ENCODE measurements around the gene ZNF593OS. TPM values are rescaled to one million over a fixed set of nuclear protein-coding genes. Genes with fewer than 3 reads are reported as not detected.
A peak's percentile ranks its signal among the peaks of the same experiment; 100 is the strongest.

The ZNF593OS gene
- total and polyA plus RNA-seq, 5 donors = 0.18 TPM; not detected in 4

DNA sequence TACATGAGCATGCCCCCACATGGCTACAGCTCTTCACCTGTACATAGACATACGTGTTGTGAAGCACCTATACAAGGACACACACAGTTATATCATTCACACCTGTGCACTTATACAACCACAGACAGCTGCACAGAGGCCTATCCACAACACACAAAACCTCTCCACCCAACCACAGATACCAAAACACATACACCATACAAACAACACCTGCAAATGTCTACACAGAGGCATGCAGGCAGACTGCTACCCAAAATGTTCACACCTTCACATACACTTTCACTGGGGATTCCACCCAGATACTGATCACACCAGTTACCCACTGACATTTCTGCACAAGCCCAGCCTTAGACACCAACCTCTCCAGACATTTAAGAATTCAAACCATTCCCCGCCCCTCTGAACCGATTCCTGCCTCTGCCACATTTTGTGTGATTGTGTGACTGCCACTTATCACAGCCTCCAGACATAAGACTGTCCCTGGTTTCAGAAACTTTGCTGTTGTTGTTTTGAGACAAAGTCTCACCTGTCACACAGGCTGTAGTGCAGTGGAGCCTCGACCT lies 4.8 kb downstream of the ZNF593OS start:
- Histone ChIP-seq H3K9me3 (ENCODE audit: control insufficient read depth, low read length) (no peaks in the 10 kb centered on the region), H3K27ac (ENCODE audit: low read length) (no peak overlapping the region), H3K4me3 (ENCODE audit: low read length) (no peak overlapping the region), H3K27me3 (ENCODE audit: control insufficient read depth, insufficient read depth) (no peaks in the 10 kb centered on the region), H3K4me1 (ENCODE audit: control insufficient read depth, insufficient read depth, low read length) (peaks cover 2% of the 10 kb centered on the region)
- 85% methylated on average over 4 of the region's 4 CpGs for WGBS
- intact Hi-C loops (cut with DNase I) = loop anchor here in 2 of 4 donors (10.0 kb wide), 2 partner anchors 68 to 158 kb away; partner anchors contain the start of gene CEP85 (in 1 of the 2)
- ATAC-seq = no peak
- DNase-seq = no peak

- Histone ChIP-seq H3K27me3 (ENCODE audit: control insufficient read depth, insufficient read depth) (no peaks in the 10 kb centered on the region), H3K9me3 (ENCODE audit: control insufficient read depth, low read length) (no peaks in the 10 kb centered on the region), H3K4me3 (ENCODE audit: low read length) (no peak overlapping the region), H3K27ac (ENCODE audit: low read length) (peak overlapping the region; percentile 6), H3K4me1 (ENCODE audit: control insufficient read depth, insufficient read depth, low read length) (no peaks in the 10 kb centered on the region)
- no peak for ATAC-seq
- DNase-seq = peak in 1 of 3 donors; percentile 11
- intact Hi-C loops (cut with DNase I) = loop anchor here in 3 of 4 donors (5.0 to 10.0 kb wide), 3 partner anchors 53 to 160 kb away; partner anchors contain the start of genes PDIK1L (in 2 of the 3) and CEP85 (in 1 of the 3)
- 67% methylated on average over 19 of the region's 19 CpGs for WGBS
Observed at GRCh38 chr1:26164861-26165842, 6.5 kb downstream of the ZNF593OS start.

DNA sequence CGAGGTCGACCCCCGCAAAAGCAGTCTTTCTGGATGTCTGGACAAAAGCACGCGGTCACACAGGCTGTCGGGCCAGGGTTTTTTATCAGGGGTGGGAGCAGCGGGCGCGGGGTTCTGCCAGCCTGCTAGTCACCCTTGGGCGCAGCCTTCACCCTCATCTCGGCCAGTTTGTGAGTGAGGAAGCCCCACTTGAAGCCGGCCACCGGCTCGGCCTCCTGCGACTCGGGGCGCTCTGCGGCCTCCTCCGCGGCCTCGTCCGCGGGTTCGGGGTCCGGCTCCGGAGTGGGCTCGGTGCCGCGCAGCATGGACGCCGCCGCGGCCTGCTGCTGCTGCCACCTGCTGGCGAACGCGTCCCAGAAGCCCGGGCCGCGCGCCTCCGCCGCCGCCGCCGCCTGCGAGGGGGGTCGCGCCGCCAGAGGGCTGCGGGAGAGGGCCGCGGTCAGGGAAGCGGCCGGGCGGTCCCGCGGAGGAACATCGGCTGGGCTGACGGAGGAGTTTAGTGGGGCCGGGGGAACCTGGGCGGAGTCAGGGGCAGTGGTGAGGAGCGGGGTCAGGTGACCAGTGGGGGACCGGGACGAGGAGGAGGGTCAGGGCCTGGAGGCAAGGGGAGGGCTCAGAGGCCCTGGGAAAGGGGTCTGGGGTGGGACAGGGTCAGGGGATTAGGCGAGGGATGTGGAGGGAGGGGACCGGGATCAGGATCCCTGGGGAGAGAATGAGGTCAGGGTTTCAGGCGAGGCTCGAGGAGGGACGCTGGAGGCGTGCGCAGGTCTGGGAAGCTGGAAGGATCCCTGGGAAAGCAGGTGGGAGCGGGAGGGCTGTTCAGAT lies 7.4 kb downstream of the ZNF593OS start:
- H3K9me3 ChIP-seq (ENCODE audit: control insufficient read depth, low read length) = no peaks in the 10 kb centered on the region
- peak; percentile 42 to 85 (median 81) for DNase-seq
- intact Hi-C loops (cut with DNase I) = loop anchor here in 3 of 4 donors (5.0 to 10.0 kb wide), 3 partner anchors 52 to 161 kb away; partner anchors contain the start of genes PDIK1L (in 2 of the 3) and CEP85 (in 1 of the 3)
- peak overlapping the region; percentile 15 for H3K4me3 ChIP-seq (ENCODE audit: low read length)
- ATAC-seq = peak; percentile 14 to 34
- peaks cover 3% of the 10 kb centered on the region for H3K4me1 ChIP-seq (ENCODE audit: control insufficient read depth, insufficient read depth, low read length)
- no peaks in the 10 kb centered on the region for H3K27me3 ChIP-seq (ENCODE audit: control insufficient read depth, insufficient read depth)
- 11% methylated on average over 72 of the region's 72 CpGs for WGBS
- peak overlapping the region; percentile 14 for H3K27ac ChIP-seq (ENCODE audit: low read length)

DNA sequence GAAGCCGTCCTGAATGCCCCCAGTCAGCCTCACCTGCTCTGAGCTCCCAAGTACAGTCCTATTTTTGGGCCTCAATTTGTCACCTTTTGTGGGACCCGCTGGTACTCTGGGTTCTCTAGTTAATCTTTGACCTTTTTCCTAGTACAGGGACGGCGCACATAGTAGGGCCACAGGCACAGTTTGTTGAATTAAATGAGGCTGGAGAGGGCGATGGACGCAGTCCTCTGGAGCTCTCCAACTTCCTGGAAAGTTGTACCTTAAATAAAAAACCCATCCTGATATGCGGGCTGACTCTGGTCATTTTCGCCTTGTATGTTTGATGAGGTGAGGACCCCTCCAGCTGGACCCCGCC lies 8.0 kb downstream of the ZNF593OS start:
- DNase-seq (no peak), ATAC-seq (no peak)
- H3K4me3 ChIP-seq (ENCODE audit: low read length) = no peak overlapping the region
- 70% methylated on average over 9 of the region's 9 CpGs for WGBS
- intact Hi-C loops (cut with DNase I) = loop anchor here in 3 of 4 donors (5.0 to 10.0 kb wide), 3 partner anchors 51 to 161 kb away; partner anchors contain the start of genes PDIK1L (in 2 of the 3) and CEP85 (in 1 of the 3)
- no peak overlapping the region for H3K27ac ChIP-seq (ENCODE audit: low read length)
- H3K27me3 ChIP-seq (ENCODE audit: control insufficient read depth, insufficient read depth) = no peaks in the 10 kb centered on the region
- H3K4me1 ChIP-seq (ENCODE audit: control insufficient read depth, insufficient read depth, low read length) = peaks cover 5% of the 10 kb centered on the region
- no peaks in the 10 kb centered on the region for H3K9me3 ChIP-seq (ENCODE audit: control insufficient read depth, low read length)

GRCh38 chr1:26162220-26162709 lies 9.4 kb downstream of the ZNF593OS start:
- peak in 1 of 3 donors; percentile 15 for DNase-seq
- H3K4me1 ChIP-seq (ENCODE audit: control insufficient read depth, insufficient read depth, low read length) = peaks cover 11% of the 10 kb centered on the region
- H3K27ac ChIP-seq (ENCODE audit: low read length) = peak overlapping the region; percentile 16
- H3K27me3 ChIP-seq (ENCODE audit: control insufficient read depth, insufficient read depth) = no peaks in the 10 kb centered on the region
- no peaks in the 10 kb centered on the region for H3K9me3 ChIP-seq (ENCODE audit: control insufficient read depth, low read length)
- intact Hi-C loops (cut with DNase I) = loop anchor here in 3 of 4 donors (5.0 to 10.0 kb wide), 3 partner anchors 50 to 163 kb away; partner anchors contain the start of genes PDIK1L (in 2 of the 3) and CEP85 (in 1 of the 3)
- peak overlapping the region; percentile 32 for H3K4me3 ChIP-seq (ENCODE audit: low read length)
- WGBS = 38% methylated on average over 21 of the region's 21 CpGs
- ATAC-seq = no peak

- WGBS = 1% methylated on average over 98 of the region's 98 CpGs
- ATAC-seq (peak; percentile 52 to 54), DNase-seq (peak; percentile 69 to 89 (median 89))
- peaks cover 11% of the 10 kb centered on the region for H3K4me1 ChIP-seq (ENCODE audit: control insufficient read depth, insufficient read depth, low read length)
- H3K9me3 ChIP-seq (ENCODE audit: control insufficient read depth, low read length) = no peaks in the 10 kb centered on the region
- intact Hi-C loops (cut with DNase I) = loop anchor here in 3 of 4 donors (5.0 to 10.0 kb wide), 3 partner anchors 49 to 163 kb away; partner anchors contain the start of genes PDIK1L (in 2 of the 3) and CEP85 (in 1 of the 3)
- H3K27ac ChIP-seq (ENCODE audit: low read length) = peak overlapping the region; percentile 54
- H3K27me3 ChIP-seq (ENCODE audit: control insufficient read depth, insufficient read depth) = no peaks in the 10 kb centered on the region
- peak overlapping the region; percentile 32 for H3K4me3 ChIP-seq (ENCODE audit: low read length)
Observed at GRCh38 chr1:26161415-26162219, 10.0 kb downstream of the ZNF593OS start.

- Histone ChIP-seq H3K27me3 (ENCODE audit: control insufficient read depth, insufficient read depth) (no peaks in the 10 kb centered on the region), H3K27ac (ENCODE audit: low read length) (peak overlapping the region; percentile 54), H3K4me3 (ENCODE audit: low read length) (peak overlapping the region; percentile 32), H3K4me1 (ENCODE audit: control insufficient read depth, insufficient read depth, low read length) (peaks cover 11% of the 10 kb centered on the region), H3K9me3 (ENCODE audit: control insufficient read depth, low read length) (no peaks in the 10 kb centered on the region)
- 32% methylated on average over 18 of the region's 18 CpGs for WGBS
- peak; percentile 26 to 69 (median 67) for DNase-seq
- intact Hi-C loops (cut with DNase I) = loop anchor here in 3 of 4 donors (5.0 to 10.0 kb wide), 3 partner anchors 48 to 164 kb away; partner anchors contain the start of genes PDIK1L (in 2 of the 3) and CEP85 (in 1 of the 3)
- peak; percentile 12 to 34 for ATAC-seq
Observed at GRCh38 chr1:26160527-26161414, 10.9 kb downstream of the ZNF593OS start.

GRCh38 chr1:26159743-26160039 lies 11.9 kb downstream of the ZNF593OS start:
- H3K4me3 ChIP-seq (ENCODE audit: low read length) = peak overlapping the region; percentile 43
- 52% methylated on average over 4 of the region's 4 CpGs for WGBS
- no peaks in the 10 kb centered on the region for H3K27me3 ChIP-seq (ENCODE audit: control insufficient read depth, insufficient read depth)
- no peak for DNase-seq
- intact Hi-C loops (cut with DNase I) = loop anchor here (5.0 to 10.0 kb wide), 4 partner anchors 47 to 165 kb away; partner anchors contain the start of genes PDIK1L (in 3 of the 4) and CEP85 (in 1 of the 4)
- peaks cover 15% of the 10 kb centered on the region for H3K4me1 ChIP-seq (ENCODE audit: control insufficient read depth, insufficient read depth, low read length)
- ATAC-seq = no peak
- no peaks in the 10 kb centered on the region for H3K9me3 ChIP-seq (ENCODE audit: control insufficient read depth, low read length)
- H3K27ac ChIP-seq (ENCODE audit: low read length) = peak overlapping the region; percentile 97

All from right cardiac atrium (tissue), 5 donors.